ENCODE measurements around the gene SPOCK1.
"Not testable (repeated sequence)": the region's sequence is repeated elsewhere in the genome, so short reads cannot be mapped to it uniquely, and the experiment has no call there.

The SPOCK1 gene

GRCh38 chr5:136979131-136979530 is 520.0 kb downstream of the SPOCK1 start:
- no peak overlapping the region for H3K27ac ChIP-seq (ENCODE audit: low read depth, low read length)
- H3K9ac ChIP-seq (ENCODE audit: low read depth in 1 of 2, low read length in 2 of 2): no peak overlapping the region
- H3K9me3 ChIP-seq (ENCODE audit: control insufficient read depth in 1 of 2, low read length in 2 of 2): no peaks in the 10 kb centered on the region
- H3K36me3 ChIP-seq (ENCODE audit: control insufficient read depth in 1 of 2, insufficient read depth in 2 of 2, low read length in 2 of 2): no peaks in the 10 kb centered on the region
- H3K4me3 ChIP-seq (ENCODE audit: low read depth in 1 of 2, low read length in 2 of 2): no peak overlapping the region
- no peaks in the 10 kb centered on the region for H3K27me3 ChIP-seq (ENCODE audit: control insufficient read depth in 1 of 2, insufficient read depth in 2 of 2, low read length in 2 of 2)
- H3K4me1 ChIP-seq (ENCODE audit: control insufficient read depth in 1 of 2, insufficient read depth in 2 of 2, low read length in 2 of 2): no peaks in the 10 kb centered on the region

DNA sequence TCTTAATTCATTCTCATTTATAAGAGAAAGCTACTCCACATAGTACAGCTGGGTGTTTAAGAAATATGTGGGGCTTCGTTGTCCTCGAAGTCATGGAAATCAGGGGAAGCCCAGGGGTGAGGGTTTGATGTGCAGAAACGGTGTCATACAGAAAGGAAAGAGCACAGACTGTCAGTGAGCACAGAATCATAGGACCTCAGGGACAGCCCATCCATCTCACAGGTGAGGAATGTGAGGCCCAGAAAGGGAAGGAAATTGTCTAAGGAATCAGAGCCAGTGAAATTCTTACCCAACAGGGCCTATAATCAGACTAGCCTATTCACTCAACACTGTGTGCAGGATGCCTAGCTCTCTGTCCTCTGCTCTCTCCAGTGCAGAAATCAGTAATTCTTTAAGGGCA is 535.6 kb downstream of the SPOCK1 start:
- no peaks in the 10 kb centered on the region for H3K36me3 ChIP-seq (ENCODE audit: control insufficient read depth in 1 of 2, insufficient read depth in 2 of 2, low read length in 2 of 2)
- no peaks in the 10 kb centered on the region for H3K27me3 ChIP-seq (ENCODE audit: control insufficient read depth in 1 of 2, insufficient read depth in 2 of 2, low read length in 2 of 2)
- H3K9me3 ChIP-seq (ENCODE audit: control insufficient read depth in 1 of 2, low read length in 2 of 2): no peaks in the 10 kb centered on the region
- H3K9ac ChIP-seq (ENCODE audit: low read depth in 1 of 2, low read length in 2 of 2): no peak overlapping the region
- H3K4me3 ChIP-seq (ENCODE audit: low read depth in 1 of 2, low read length in 2 of 2): no peak overlapping the region
- no peaks in the 10 kb centered on the region for H3K4me1 ChIP-seq (ENCODE audit: control insufficient read depth in 1 of 2, insufficient read depth in 2 of 2, low read length in 2 of 2)
- no peak overlapping the region for H3K27ac ChIP-seq (ENCODE audit: low read depth, low read length)

- H3K4me3 ChIP-seq (ENCODE audit: low read depth in 1 of 2, low read length in 2 of 2): no peak overlapping the region
- no peaks in the 10 kb centered on the region for H3K27me3 ChIP-seq (ENCODE audit: control insufficient read depth in 1 of 2, insufficient read depth in 2 of 2, low read length in 2 of 2)
- no peak overlapping the region for H3K9ac ChIP-seq (ENCODE audit: low read depth in 1 of 2, low read length in 2 of 2)
- H3K27ac ChIP-seq (ENCODE audit: low read depth, low read length): no peak overlapping the region
- no peaks in the 10 kb centered on the region for H3K9me3 ChIP-seq (ENCODE audit: control insufficient read depth in 1 of 2, low read length in 2 of 2)
- H3K4me1 ChIP-seq (ENCODE audit: control insufficient read depth in 1 of 2, insufficient read depth in 2 of 2, low read length in 2 of 2): no peaks in the 10 kb centered on the region
- H3K36me3 ChIP-seq (ENCODE audit: control insufficient read depth in 1 of 2, insufficient read depth in 2 of 2, low read length in 2 of 2): no peaks in the 10 kb centered on the region
Measured at GRCh38 chr5:136957428-136957827, 541.7 kb downstream of the SPOCK1 start.

DNA sequence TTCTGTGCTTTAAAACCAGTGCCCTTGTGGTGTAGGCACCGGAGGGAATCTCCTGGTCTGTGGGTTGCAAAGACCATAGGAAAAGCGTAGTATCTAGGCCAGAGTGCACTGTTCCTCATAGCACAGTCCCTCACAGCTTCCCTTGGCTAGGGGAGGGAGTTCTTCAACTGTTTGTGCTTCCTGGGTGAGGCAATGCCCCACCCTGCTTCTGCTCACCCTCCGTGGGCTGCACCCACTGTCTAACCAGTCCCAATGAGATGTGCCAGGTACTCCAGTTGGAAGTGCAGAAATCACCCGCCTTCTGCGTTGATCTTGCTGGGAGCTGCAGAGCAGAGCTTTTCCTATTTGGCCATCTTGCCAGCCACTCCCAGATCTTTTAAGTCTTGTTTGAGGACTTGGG is 545.0 kb downstream of the SPOCK1 start:
- H3K27ac ChIP-seq (ENCODE audit: low read depth, low read length); H3K9ac ChIP-seq (ENCODE audit: low read depth in 1 of 2, low read length in 2 of 2); H3K27me3 ChIP-seq (ENCODE audit: control insufficient read depth in 1 of 2, insufficient read depth in 2 of 2, low read length in 2 of 2); H3K36me3 ChIP-seq (ENCODE audit: control insufficient read depth in 1 of 2, insufficient read depth in 2 of 2, low read length in 2 of 2); H3K4me3 ChIP-seq (ENCODE audit: low read depth in 1 of 2, low read length in 2 of 2); H3K9me3 ChIP-seq (ENCODE audit: control insufficient read depth in 1 of 2, low read length in 2 of 2); H3K4me1 ChIP-seq (ENCODE audit: control insufficient read depth in 1 of 2, insufficient read depth in 2 of 2, low read length in 2 of 2): not testable (repeated sequence)

GRCh38 chr5:136953346-136954069 is 545.6 kb downstream of the SPOCK1 start:
- not testable (repeated sequence) for H3K4me1 ChIP-seq (ENCODE audit: control insufficient read depth in 1 of 2, insufficient read depth in 2 of 2, low read length in 2 of 2); H3K27me3 ChIP-seq (ENCODE audit: control insufficient read depth in 1 of 2, insufficient read depth in 2 of 2, low read length in 2 of 2); H3K4me3 ChIP-seq (ENCODE audit: low read depth in 1 of 2, low read length in 2 of 2); H3K9ac ChIP-seq (ENCODE audit: low read depth in 1 of 2, low read length in 2 of 2); H3K9me3 ChIP-seq (ENCODE audit: control insufficient read depth in 1 of 2, low read length in 2 of 2); H3K36me3 ChIP-seq (ENCODE audit: control insufficient read depth in 1 of 2, insufficient read depth in 2 of 2, low read length in 2 of 2); H3K27ac ChIP-seq (ENCODE audit: low read depth, low read length)

DNA sequence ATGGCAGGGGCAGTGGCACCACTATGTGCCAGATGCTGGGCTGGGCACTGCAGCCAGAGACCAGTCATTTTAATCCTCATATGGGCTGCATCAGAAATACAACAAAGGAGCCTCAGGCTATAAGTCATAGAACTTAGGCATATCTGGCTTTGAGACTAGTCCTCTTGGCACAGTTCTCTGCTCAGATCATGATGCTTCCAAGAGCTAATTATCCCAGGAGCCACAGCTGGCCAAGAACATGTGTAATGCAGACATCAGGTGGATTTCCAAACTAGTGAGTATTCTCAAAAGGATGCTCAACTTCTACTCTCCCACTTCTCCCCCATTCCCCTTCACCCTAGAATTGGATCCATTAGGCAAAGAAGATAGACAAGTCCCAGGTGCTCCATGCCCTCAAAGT is 571.6 kb downstream of the SPOCK1 start:
- no peaks in the 10 kb centered on the region for H3K36me3 ChIP-seq (ENCODE audit: control insufficient read depth in 1 of 2, insufficient read depth in 2 of 2, low read length in 2 of 2)
- H3K9me3 ChIP-seq (ENCODE audit: control insufficient read depth in 1 of 2, low read length in 2 of 2): no peaks in the 10 kb centered on the region
- H3K27ac ChIP-seq (ENCODE audit: low read depth, low read length): no peak overlapping the region
- H3K9ac ChIP-seq (ENCODE audit: low read depth in 1 of 2, low read length in 2 of 2): no peak overlapping the region
- no peaks in the 10 kb centered on the region for H3K27me3 ChIP-seq (ENCODE audit: control insufficient read depth in 1 of 2, insufficient read depth in 2 of 2, low read length in 2 of 2)
- no peak overlapping the region for H3K4me3 ChIP-seq (ENCODE audit: low read depth in 1 of 2, low read length in 2 of 2)
- H3K4me1 ChIP-seq (ENCODE audit: control insufficient read depth in 1 of 2, insufficient read depth in 2 of 2, low read length in 2 of 2): no peaks in the 10 kb centered on the region

DNA sequence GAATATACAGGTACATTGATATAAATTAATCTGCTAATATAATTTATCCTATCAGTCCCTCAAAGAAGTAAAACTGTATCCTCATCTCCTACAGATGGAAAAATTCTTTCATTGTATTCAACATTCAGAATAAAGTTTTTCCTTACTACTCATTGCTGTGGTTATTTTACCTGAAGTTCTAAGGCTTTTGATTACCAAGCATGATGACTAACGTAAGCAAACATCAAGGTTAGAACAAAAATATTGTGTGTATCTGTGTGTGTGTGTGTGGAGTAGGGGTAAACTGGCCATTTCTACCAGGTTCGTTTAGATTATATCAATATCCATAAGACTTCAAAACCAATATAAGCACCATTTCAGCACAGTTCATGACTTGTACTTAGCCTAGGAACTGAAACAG is 573.1 kb downstream of the SPOCK1 start:
- Histone ChIP-seq H3K27ac (ENCODE audit: low read depth, low read length) (no peak overlapping the region), H3K9me3 (ENCODE audit: control insufficient read depth in 1 of 2, low read length in 2 of 2) (no peaks in the 10 kb centered on the region), H3K9ac (ENCODE audit: low read depth in 1 of 2, low read length in 2 of 2) (no peak overlapping the region), H3K4me1 (ENCODE audit: control insufficient read depth in 1 of 2, insufficient read depth in 2 of 2, low read length in 2 of 2) (no peaks in the 10 kb centered on the region), H3K27me3 (ENCODE audit: control insufficient read depth in 1 of 2, insufficient read depth in 2 of 2, low read length in 2 of 2) (no peaks in the 10 kb centered on the region), H3K4me3 (ENCODE audit: low read depth in 1 of 2, low read length in 2 of 2) (no peak overlapping the region), H3K36me3 (ENCODE audit: control insufficient read depth in 1 of 2, insufficient read depth in 2 of 2, low read length in 2 of 2) (no peaks in the 10 kb centered on the region)

Data from duodenal mucosa (tissue), 2 donors.